Testis (tissue), 2 donors: ENCODE measurements around the gene EWSR1.

Experiments
- POLR2A ChIP-seq: fragments of 450-650 bp; IDR thresholded peaks from one replicate; pipeline ENCODE4 v1.6.1; 2017; ENCODE audit warnings: antibody characterized with exemption, mild to moderate bottlenecking, moderate library complexity
- TF ChIP-seq, protein P1 (sequence below), 3 experiments: fragments of 450-650 bp in 2 of 3; fragments of 200-600 bp in 1 of 3; sonication (generic) in 1 of 3; IDR thresholded peaks; one replicate each; pipeline ENCODE4 v1.5.1; 2016 to 2019; ENCODE audit warnings: antibody characterized with exemption in 3 of 3, mild to moderate bottlenecking in 2 of 3, moderate library complexity in 1 of 3

DNA sequence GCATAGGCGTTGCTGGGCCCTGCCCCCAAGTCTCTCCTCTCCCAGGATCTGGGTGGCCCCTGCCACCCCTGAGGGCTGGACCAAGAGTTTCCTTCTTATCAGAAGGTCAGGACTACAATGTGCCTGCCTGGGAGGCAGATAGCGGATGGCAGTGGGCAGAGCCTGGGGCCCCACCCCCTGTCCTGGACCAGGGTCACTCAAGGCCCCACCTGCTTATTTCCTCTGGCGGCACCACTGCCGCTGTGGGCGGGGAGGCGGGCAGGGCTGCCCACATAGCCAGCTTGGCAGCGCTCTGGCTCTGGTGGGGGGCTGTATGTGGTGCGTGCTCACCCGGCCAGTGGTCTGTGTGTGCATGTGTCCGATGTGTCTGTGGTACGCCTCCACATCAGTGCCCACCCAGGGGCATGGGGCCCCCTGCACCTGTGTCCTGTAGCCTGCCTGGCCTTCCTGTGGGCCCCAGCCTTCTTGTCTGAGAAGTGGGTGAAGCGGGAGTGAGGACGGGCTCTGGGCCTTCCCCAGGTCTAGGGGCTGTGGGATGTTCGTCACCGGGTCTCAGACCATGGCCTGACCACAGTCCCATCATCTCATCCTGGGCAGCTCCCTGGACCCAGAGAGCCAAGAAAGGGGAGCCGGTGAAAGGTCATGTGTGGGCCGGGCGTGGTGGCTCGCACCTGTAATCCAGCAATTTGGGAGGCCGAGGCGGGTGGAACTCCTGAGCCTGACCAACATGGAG is 41.4 kb downstream of the EWSR1 start:
- TF ChIP-seq, protein P1, sequence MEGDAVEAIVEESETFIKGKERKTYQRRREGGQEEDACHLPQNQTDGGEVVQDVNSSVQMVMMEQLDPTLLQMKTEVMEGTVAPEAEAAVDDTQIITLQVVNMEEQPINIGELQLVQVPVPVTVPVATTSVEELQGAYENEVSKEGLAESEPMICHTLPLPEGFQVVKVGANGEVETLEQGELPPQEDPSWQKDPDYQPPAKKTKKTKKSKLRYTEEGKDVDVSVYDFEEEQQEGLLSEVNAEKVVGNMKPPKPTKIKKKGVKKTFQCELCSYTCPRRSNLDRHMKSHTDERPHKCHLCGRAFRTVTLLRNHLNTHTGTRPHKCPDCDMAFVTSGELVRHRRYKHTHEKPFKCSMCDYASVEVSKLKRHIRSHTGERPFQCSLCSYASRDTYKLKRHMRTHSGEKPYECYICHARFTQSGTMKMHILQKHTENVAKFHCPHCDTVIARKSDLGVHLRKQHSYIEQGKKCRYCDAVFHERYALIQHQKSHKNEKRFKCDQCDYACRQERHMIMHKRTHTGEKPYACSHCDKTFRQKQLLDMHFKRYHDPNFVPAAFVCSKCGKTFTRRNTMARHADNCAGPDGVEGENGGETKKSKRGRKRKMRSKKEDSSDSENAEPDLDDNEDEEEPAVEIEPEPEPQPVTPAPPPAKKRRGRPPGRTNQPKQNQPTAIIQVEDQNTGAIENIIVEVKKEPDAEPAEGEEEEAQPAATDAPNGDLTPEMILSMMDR (IDR thresholded peaks at IDR 0.05), result no peak
- TF ChIP-seq POLR2A, result no peak
